ENCODE measurements around the gene EXOSC9.

The EXOSC9 gene

DNA sequence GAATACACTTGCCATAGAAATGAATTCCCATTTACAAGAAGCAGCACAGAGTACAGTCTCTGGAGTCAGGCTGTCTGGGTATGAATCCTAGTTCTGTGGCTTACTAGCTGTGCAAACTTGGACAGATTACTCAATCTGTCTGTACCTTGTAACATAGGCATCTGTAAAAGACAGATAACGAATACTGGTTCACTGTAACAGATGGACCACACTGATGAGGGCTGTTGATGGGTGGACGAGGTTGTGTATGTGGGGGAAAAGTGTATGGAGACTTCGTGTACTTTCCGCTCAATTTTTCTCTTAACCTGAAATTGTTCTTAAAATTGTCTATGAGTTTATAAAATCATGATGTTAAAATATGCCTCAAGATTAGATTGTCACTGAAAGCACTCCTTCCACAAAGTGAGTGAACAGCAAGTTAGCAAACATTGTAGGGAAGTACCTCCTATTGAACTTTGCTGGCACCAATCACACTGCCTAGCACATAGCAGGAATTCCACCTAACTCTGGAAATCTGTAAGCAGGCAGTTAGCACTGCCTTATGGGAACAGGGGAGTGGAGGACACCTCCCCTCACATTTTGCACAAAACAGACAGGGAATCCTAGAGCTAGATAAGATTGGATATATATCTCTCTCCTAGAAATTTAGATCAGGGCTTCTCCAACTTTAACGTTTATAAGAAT, 6.5 kb upstream of the EXOSC9 start:
- H4K20me1 ChIP-seq = no peaks in the 10 kb centered on the region
- no peaks in the 10 kb centered on the region for H3K9me3 ChIP-seq (replicated peaks in 1 of 11)
- no peaks in the 10 kb centered on the region for H3K27me3 ChIP-seq
- no peak overlapping the region for H3K9ac ChIP-seq
- no peak overlapping the region for H3K4me2 ChIP-seq
- TF ChIP-seq Cebpa-rat (IDR thresholded peaks at IDR 0.05) = no peak
- no peaks in the 10 kb centered on the region for H3K36me3 ChIP-seq
- no peak overlapping the region for H3K27ac ChIP-seq
- H3K4me3 ChIP-seq = no peak overlapping the region
- peaks cover 5 to 17% (median 11%) of the 10 kb centered on the region in 10 experiments; a peak in 19 of 20 replicates for H3K4me1 ChIP-seq

DNA sequence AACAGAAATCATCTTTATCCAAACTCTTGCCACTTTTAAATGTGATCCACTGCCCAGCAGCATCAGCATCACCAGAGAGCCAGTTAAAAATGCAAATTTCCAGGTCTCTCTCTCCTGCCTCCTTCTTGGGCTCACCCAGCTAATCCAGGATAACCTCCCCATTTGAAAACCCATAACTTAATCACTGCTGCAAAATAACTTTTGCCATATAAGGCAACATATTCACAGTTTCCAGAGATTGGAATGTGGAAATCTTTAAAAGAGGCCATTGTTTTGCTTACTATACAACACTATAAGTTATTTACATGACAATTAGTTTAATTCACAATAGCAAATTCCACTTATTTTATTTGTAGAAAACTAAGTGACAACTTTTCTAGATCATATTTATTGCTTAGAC, 4.8 kb upstream of the EXOSC9 start:
- Histone ChIP-seq H3K4me3 (no peak overlapping the region), H3K27me3 (no peaks in the 10 kb centered on the region), H3K27ac (no peak overlapping the region), H4K20me1 (no peaks in the 10 kb centered on the region), H3K4me2 (peak overlapping the region in 1 of 11 experiments; percentile 29; a peak in 1 of 22 replicates), H3K36me3 (no peaks in the 10 kb centered on the region), H3K9me3 (replicated peaks in 1 of 11) (no peaks in the 10 kb centered on the region), H3K9ac (no peak overlapping the region), H3K4me1 (peaks cover 15 to 29% (median 20%) of the 10 kb centered on the region in 10 experiments)
- no peak for TF ChIP-seq Cebpa-rat (IDR thresholded peaks at IDR 0.05)

DNA sequence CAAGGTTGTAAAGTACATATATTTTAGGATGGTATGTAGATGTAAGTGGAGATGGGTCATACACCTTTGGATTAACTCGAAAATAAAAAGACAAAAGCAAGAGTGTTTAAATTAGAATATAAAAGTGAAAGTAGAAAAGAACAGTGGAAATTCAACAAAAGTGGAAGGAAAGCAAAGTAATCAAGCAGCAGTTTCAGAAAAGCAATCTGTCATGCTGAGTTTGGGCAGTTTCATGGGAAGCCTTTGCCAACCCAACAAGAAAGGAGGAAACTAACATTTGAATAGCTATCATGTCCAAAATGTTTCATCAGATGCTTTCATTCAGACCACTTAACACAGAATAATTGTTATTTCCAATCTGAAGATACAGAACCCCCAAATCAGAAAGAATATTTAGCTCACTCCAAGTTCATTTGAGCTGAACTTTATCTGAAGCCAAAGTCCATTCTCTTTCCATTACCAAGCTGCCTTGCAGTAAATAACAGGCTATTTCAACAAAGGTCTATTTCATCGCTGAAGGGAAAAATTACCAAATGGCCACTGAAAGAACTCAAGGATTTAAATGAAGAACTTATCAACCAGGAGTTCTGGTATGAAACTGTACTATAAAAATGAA, 1.8 kb upstream of the EXOSC9 start:
- no peaks in the 10 kb centered on the region for H3K9me3 ChIP-seq (replicated peaks in 1 of 11)
- H3K27me3 ChIP-seq = no peaks in the 10 kb centered on the region
- H3K36me3 ChIP-seq = peaks cover 18 to 23% (median 19%) of the 10 kb centered on the region in 11 experiments
- H4K20me1 ChIP-seq = no peaks in the 10 kb centered on the region
- peak overlapping the region in 1 of 10 experiments; percentile 93; a peak in 1 of 20 replicates for H3K4me3 ChIP-seq
- H3K9ac ChIP-seq = no peak overlapping the region
- H3K4me2 ChIP-seq = peak overlapping the region; percentile 68 to 94 (median 78); a peak in 21 of 22 replicates
- peaks cover 25 to 47% (median 34%) of the 10 kb centered on the region in 10 experiments for H3K4me1 ChIP-seq
- no peak for TF ChIP-seq Cebpa-rat (IDR thresholded peaks at IDR 0.05)
- H3K27ac ChIP-seq = peak overlapping the region in 4 of 11 experiments; percentile 2 to 94 (median 56); a peak in 6 of 22 replicates

DNA sequence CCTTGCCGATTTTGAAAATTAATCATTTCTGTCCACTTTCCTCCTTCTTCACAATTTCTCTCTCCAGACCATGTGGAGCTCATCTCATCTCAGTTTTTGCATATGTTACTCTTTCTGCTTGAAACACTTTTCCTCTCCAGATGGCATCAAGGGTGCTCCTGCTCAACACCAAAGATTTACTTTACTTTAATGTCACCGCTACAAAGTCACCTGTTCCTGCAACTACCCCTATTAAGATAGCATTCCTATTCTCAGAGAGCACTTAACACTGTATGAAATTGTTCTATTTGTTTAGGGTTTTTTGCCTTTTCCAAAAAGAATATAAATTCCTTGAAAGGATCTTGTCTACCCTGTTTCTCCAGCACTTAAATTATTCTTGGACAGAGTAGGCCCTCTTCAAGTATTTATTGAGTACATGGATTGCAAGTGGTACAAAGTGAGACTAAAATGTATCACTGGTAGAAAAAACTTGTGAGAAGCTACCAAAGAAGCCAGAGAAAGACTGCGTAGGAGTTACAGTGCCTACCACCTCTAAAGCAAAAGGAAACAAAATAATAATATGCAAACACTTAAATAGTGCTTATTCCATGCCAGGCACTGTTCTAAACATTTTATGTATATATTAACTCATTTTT, 1.1 kb upstream of the EXOSC9 start:
- Histone ChIP-seq H3K9me3 (replicated peaks in 1 of 11) (no peaks in the 10 kb centered on the region), H4K20me1 (no peaks in the 10 kb centered on the region), H3K9ac (peak overlapping the region; percentile 86 to 96 (median 91); a peak in 21 of 22 replicates), H3K27me3 (no peaks in the 10 kb centered on the region), H3K27ac (peak overlapping the region; percentile 76 to 94 (median 89); a peak in 21 of 22 replicates), H3K36me3 (peaks cover 24 to 30% (median 26%) of the 10 kb centered on the region in 11 experiments), H3K4me2 (peak overlapping the region; percentile 68 to 94 (median 78)), H3K4me3 (peak overlapping the region; percentile 77 to 99 (median 88)), H3K4me1 (peaks cover 25 to 47% (median 34%) of the 10 kb centered on the region in 10 experiments)
- TF ChIP-seq Cebpa-rat (IDR thresholded peaks at IDR 0.05) = no peak

DNA sequence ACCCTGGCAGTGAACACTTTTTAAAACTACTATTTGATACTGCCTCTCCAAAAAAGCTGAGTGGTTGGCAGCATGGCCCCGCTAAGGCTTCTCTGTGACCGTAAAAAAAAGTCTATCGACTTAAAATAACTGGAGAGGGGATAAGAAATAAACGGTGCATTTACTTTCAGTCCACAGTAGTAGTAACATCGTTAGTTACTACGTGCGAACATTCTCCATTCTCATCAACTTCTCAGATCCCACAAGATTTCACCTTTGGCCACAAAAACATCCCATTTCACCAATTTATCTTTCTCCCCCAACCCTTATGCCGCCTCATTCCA, 524 bp upstream of the EXOSC9 start:
- no peaks in the 10 kb centered on the region for H3K9me3 ChIP-seq (replicated peaks in 1 of 11)
- H4K20me1 ChIP-seq = no peaks in the 10 kb centered on the region
- peak overlapping the region; percentile 77 to 99 (median 88) for H3K4me3 ChIP-seq
- peaks cover 25 to 46% (median 34%) of the 10 kb centered on the region in 10 experiments for H3K4me1 ChIP-seq
- peaks cover 31 to 36% (median 32%) of the 10 kb centered on the region in 11 experiments for H3K36me3 ChIP-seq
- no peak for TF ChIP-seq Cebpa-rat (IDR thresholded peaks at IDR 0.05)
- peak overlapping the region; percentile 86 to 96 (median 91) for H3K9ac ChIP-seq
- peak overlapping the region; percentile 76 to 94 (median 89) for H3K27ac ChIP-seq
- peak overlapping the region; percentile 68 to 94 (median 78) for H3K4me2 ChIP-seq
- H3K27me3 ChIP-seq = no peaks in the 10 kb centered on the region

DNA sequence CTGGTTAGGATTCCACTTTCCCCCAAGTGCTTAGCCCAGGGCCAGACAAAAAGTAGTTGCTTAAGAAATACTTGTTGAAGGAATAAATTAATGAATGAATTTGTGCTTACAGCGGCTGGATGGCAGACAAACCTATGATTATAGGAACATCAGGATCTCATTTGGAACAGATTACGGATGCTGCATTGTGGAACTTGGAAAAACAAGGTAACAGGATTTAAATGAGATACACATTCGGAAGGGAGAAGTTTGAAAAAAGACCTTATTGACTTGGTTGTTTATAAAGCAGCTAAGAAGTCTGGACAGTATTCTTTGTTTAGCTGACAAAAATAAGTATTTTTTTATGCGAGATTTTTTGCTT, 572 bp downstream of the EXOSC9 start:
- Histone ChIP-seq H3K27ac (peak overlapping the region; percentile 76 to 94 (median 89)), H3K4me2 (peak overlapping the region; percentile 68 to 94 (median 85)), H3K4me1 (peaks cover 25 to 46% (median 34%) of the 10 kb centered on the region in 10 experiments), H4K20me1 (peaks cover 0 to 5% (median 0%) of the 10 kb centered on the region in 11 experiments; a peak in 1 of 22 replicates), H3K36me3 (peaks cover 42 to 47% (median 43%) of the 10 kb centered on the region in 11 experiments), H3K27me3 (no peaks in the 10 kb centered on the region), H3K9me3 (replicated peaks in 1 of 11) (no peaks in the 10 kb centered on the region), H3K9ac (peak overlapping the region; percentile 86 to 96 (median 91)), H3K4me3 (peak overlapping the region; percentile 77 to 99 (median 88))
- no peak for TF ChIP-seq Cebpa-rat (IDR thresholded peaks at IDR 0.05)

DNA sequence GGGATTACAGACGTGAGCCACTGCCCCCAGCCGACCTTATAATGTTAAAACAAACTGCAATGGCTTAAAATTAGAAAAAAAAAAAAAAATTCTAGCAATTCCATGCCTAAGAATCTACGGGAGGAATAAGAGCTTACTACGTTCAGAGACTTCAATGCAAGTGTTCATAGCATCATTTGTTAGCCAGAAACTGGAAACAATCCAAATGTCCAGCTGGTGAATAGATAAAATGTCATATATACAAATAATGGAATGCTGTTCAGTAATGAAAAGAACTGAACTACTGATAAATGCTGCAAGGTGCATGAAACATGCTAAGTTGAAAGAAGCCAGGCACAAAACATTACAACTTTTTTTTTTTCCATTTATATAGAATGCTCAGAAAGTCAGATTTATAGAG, 5.3 kb downstream of the EXOSC9 start:
- H3K27ac ChIP-seq = no peak overlapping the region
- no peak for TF ChIP-seq Cebpa-rat (IDR thresholded peaks at IDR 0.05)
- peaks cover 10 to 23% (median 14%) of the 10 kb centered on the region in 10 experiments; a peak in 18 of 20 replicates for H3K4me1 ChIP-seq
- no peaks in the 10 kb centered on the region for H3K9me3 ChIP-seq (replicated peaks in 1 of 11)
- H3K9ac ChIP-seq = no peak overlapping the region
- peaks cover 0 to 10% (median 0%) of the 10 kb centered on the region in 11 experiments; a peak in 3 of 22 replicates for H4K20me1 ChIP-seq
- H3K36me3 ChIP-seq = peaks cover 85 to 94% (median 90%) of the 10 kb centered on the region in 11 experiments
- no peaks in the 10 kb centered on the region for H3K27me3 ChIP-seq
- no peak overlapping the region for H3K4me3 ChIP-seq
- H3K4me2 ChIP-seq = no peak overlapping the region

DNA sequence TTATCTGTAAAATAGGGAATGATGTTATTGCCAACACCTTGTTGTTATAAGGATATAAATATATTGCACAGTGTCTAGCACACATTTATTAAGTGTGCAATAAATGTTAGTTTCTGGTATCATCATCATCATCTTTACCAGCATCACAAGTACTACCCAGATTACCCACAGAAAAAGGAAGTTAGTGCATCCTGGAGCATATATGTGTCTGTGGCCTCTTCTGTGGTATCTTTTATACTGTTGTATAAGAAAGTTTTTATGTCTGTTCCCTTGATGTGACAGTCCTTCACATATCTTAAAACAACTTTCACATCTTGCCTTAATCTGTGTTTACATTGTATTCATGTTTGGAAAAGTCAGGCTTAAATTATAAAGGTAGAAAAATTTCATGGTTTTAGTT, 10.0 kb downstream of the EXOSC9 start:
- Histone ChIP-seq H4K20me1 (peaks cover 0 to 26% (median 13%) of the 10 kb centered on the region in 11 experiments; a peak in 15 of 22 replicates), H3K4me1 (no peaks in the 10 kb centered on the region), H3K4me3 (no peak overlapping the region), H3K27ac (no peak overlapping the region), H3K36me3 (peaks cover 94 to 100% (median 98%) of the 10 kb centered on the region in 11 experiments), H3K9ac (no peak overlapping the region), H3K9me3 (replicated peaks in 1 of 11) (no peaks in the 10 kb centered on the region), H3K4me2 (no peak overlapping the region), H3K27me3 (no peaks in the 10 kb centered on the region)
- TF ChIP-seq Cebpa-rat (IDR thresholded peaks at IDR 0.05) = no peak

DNA sequence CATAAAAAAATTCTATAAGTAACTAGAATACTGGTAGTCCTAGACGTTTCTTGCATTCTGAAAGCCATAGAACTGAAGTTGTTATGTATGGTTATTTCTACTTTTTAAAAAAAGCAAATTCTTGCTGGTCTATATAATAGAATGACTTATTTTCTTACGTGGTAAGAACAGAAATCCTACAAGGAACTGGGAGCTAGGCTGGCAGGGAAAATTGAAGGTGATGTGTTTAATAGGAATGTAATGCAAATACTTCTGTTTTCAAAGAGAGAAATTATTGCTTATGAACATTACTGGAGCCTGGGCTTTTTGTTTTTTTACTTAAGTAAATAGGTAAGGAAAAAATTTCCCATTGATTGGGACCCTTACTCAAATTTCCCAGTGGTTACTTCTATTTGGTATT, 13.6 kb downstream of the EXOSC9 start:
- H4K20me1 ChIP-seq = peaks cover 0 to 46% (median 20%) of the 10 kb centered on the region in 11 experiments; a peak in 15 of 22 replicates
- H3K27ac ChIP-seq = no peak overlapping the region
- no peaks in the 10 kb centered on the region for H3K9me3 ChIP-seq (replicated peaks in 1 of 11)
- no peak overlapping the region for H3K4me2 ChIP-seq
- H3K9ac ChIP-seq = no peak overlapping the region
- H3K4me1 ChIP-seq = peaks cover 0 to 4% (median 0%) of the 10 kb centered on the region in 10 experiments; a peak in 2 of 20 replicates
- no peak for TF ChIP-seq Cebpa-rat (IDR thresholded peaks at IDR 0.05)
- H3K4me3 ChIP-seq = no peak overlapping the region
- peaks cover 79 to 100% (median 98%) of the 10 kb centered on the region in 11 experiments for H3K36me3 ChIP-seq
- H3K27me3 ChIP-seq = no peaks in the 10 kb centered on the region

All from BLaER1 treated with 17β-estradiol and CSF1 and Interleukin-3, amounts not matched to agents 10 nM and 100 nM (cell line).